ENCODE results near the gene GRK5.

DNA sequence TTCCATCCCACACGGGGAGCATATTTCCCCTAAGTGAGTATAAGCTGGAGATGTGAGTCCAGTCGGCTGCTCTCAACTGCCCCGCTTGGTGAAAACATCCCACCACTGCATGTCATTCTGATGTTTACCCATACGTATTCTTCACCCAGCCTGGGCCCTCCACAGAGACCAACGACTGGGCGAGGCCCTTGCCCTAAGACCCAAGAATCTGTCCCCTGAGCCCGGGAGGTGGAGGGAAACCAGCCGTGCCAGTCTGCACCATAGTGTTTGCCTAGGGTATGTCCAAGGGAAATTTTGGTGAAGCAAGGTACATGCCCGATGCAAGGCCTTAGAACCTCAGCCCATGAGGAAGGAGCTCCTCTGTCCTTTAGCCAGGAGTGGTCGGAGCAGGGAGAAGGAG, 267.2 kb downstream of the GRK5 start:
- TF ChIP-seq, protein P1, sequence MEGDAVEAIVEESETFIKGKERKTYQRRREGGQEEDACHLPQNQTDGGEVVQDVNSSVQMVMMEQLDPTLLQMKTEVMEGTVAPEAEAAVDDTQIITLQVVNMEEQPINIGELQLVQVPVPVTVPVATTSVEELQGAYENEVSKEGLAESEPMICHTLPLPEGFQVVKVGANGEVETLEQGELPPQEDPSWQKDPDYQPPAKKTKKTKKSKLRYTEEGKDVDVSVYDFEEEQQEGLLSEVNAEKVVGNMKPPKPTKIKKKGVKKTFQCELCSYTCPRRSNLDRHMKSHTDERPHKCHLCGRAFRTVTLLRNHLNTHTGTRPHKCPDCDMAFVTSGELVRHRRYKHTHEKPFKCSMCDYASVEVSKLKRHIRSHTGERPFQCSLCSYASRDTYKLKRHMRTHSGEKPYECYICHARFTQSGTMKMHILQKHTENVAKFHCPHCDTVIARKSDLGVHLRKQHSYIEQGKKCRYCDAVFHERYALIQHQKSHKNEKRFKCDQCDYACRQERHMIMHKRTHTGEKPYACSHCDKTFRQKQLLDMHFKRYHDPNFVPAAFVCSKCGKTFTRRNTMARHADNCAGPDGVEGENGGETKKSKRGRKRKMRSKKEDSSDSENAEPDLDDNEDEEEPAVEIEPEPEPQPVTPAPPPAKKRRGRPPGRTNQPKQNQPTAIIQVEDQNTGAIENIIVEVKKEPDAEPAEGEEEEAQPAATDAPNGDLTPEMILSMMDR (conservative IDR thresholded peaks at IDR 0.05; ENCODE audit: low read depth, low read length) = no peak
- TF ChIP-seq EZH2phosphoT487 (IDR thresholded peaks at IDR 0.05; ENCODE audit: borderline replicate concordance, low read length) = no peak
- TF ChIP-seq EZH2 (IDR thresholded peaks at IDR 0.05; ENCODE audit: low read length, unreplicated experiment) = no peak
